ENCODE measurements around the gene STIM1.

GRCh38 chr11:4025248-4025966, 169.9 kb downstream of the STIM1 start:
- no peak for TF ChIP-seq CTCF (IDR thresholded peaks at IDR 0.05)
- no peak for TF ChIP-seq TCF7L2 (IDR thresholded peaks at IDR 0.05; ENCODE audit: low read depth, low read length)
- TF ChIP-seq POLR2AphosphoS5 (IDR thresholded peaks at IDR 0.05; ENCODE audit: low read depth, low read length) = no peak
- no peak for TF ChIP-seq SIN3A (IDR thresholded peaks at IDR 0.05; ENCODE audit: borderline replicate concordance, insufficient read depth, low read depth, low read length)
- no peak for TF ChIP-seq REST (IDR thresholded peaks at IDR 0.05; ENCODE audit: insufficient read depth in 1 of 2, low read depth in 2 of 2, low read length in 1 of 2)

All from Panc1 (cell line).